IMR-90 (cell line): ENCODE data around the gene B9D1. TPM values are rescaled to one million over a fixed set of nuclear protein-coding genes. Genes with fewer than 3 reads are reported as not detected.

Experiments used
- ATAC-seq: fragments of 200-7000 bp; cut with Tn5 transposase; 2 replicates; pipeline ENCODE4 v1.9.1; 2020; ENCODE audit warnings: low read depth, mild to moderate bottlenecking, moderate library complexity
- BruUV-seq: library from RNA; stranded (reverse); fragments of 400-500 nt; replicated peaks from 2 replicates; lab custom pipeline; 2021; lab: Mats Ljungman, UMichigan
- CTCF ChIA-PET: fragments of 300-600 bp; formaldehyde crosslinking; extraction: SDS; loops from one replicate; lab custom pipeline; 2021; ENCODE audit warnings: antibody characterized with exemption; lab: Yijun Ruan, JAX
- POLR2A ChIA-PET: fragments of 300-600 bp; sonication (Branson Sonifier 250); formaldehyde crosslinking; loops from one replicate; lab custom pipeline; 2022; ENCODE audit warnings: antibody characterized with exemption; ENCODE audit not compliant: unreplicated experiment; lab: Charles Lee
- DNase-seq: peaks from one replicate; pipeline ENCODE4 v3.0.0; 2013
- H2AFZ ChIP-seq: replicated peaks from 2 replicates; pipeline ENCODE3; 2013; ENCODE audit warnings: low read length, mild to moderate bottlenecking; ENCODE audit not compliant: poor library complexity
- H2AK5ac ChIP-seq: 2 replicates; pipeline ENCODE4 v1.6.1; 2013; ENCODE audit warnings: low read depth, low read length, inconsistent platforms
- H2AK9ac ChIP-seq: replicated peaks from 2 replicates; pipeline ENCODE3; 2013; ENCODE audit warnings: mild to moderate bottlenecking, low read depth, low read length, moderate library complexity; ENCODE audit not compliant: poor library complexity
- H2BK120ac ChIP-seq: 2 replicates; pipeline ENCODE4 v1.6.1; 2013; ENCODE audit warnings: low read depth, low read length, inconsistent platforms
- H2BK15ac ChIP-seq: 3 replicates; pipeline ENCODE4 v1.6.1; 2013; ENCODE audit warnings: low read depth, low read length, inconsistent platforms
- H2BK20ac ChIP-seq: 2 replicates; pipeline ENCODE4 v1.6.1; 2013; ENCODE audit warnings: low read depth, mild to moderate bottlenecking, inconsistent platforms, low read length, moderate library complexity
- H2BK5ac ChIP-seq: 2 replicates; pipeline ENCODE4 v1.6.1; 2013; ENCODE audit warnings: mild to moderate bottlenecking, low read depth, low read length, inconsistent platforms; ENCODE audit not compliant: poor library complexity, severe bottlenecking
- H3K14ac ChIP-seq: replicated peaks from 2 replicates; pipeline ENCODE4 v1.6.1; 2013; ENCODE audit warnings: low read depth, low read length, inconsistent platforms
- H3K18ac ChIP-seq: 2 replicates; pipeline ENCODE4 v1.6.1; 2013; ENCODE audit warnings: low read depth, low read length, control low read depth
- H3K23ac ChIP-seq: 2 replicates; pipeline ENCODE4 v1.6.1; 2013; ENCODE audit warnings: low read depth, low read length, inconsistent platforms
- H3K27ac ChIP-seq: 2 replicates; pipeline ENCODE4 v1.5.1; 2013; ENCODE audit warnings: mild to moderate bottlenecking, control low read depth, low read length; ENCODE audit not compliant: insufficient read depth
- H3K27me3 ChIP-seq: 2 replicates; pipeline ENCODE4 v1.6.1; 2013; ENCODE audit warnings: low read length; ENCODE audit not compliant: control insufficient read depth, insufficient read depth
- H3K36me3 ChIP-seq: 2 replicates; pipeline ENCODE4 v1.6.1; 2013; ENCODE audit warnings: low read length, mixed read lengths; ENCODE audit not compliant: control insufficient read depth, insufficient read depth
- H3K4ac ChIP-seq: 2 replicates; pipeline ENCODE4 v1.6.1; 2013; ENCODE audit warnings: low read depth, low read length, inconsistent platforms
- H3K4me1 ChIP-seq: 2 replicates; pipeline ENCODE4 v1.6.1; 2013; ENCODE audit warnings: low read length, mixed read lengths; ENCODE audit not compliant: control insufficient read depth, insufficient read depth
- H3K4me2 ChIP-seq: 2 replicates; pipeline ENCODE4 v1.6.1; 2013; ENCODE audit warnings: low read depth, mild to moderate bottlenecking, control low read depth, low read length, moderate library complexity
- H3K4me3 ChIP-seq: 2 replicates; pipeline ENCODE4 v1.5.1; 2013; ENCODE audit warnings: low read depth, mild to moderate bottlenecking, control low read depth, low read length, moderate library complexity; ENCODE audit not compliant: insufficient read depth
- H3K56ac ChIP-seq: 2 replicates; pipeline ENCODE4 v1.6.1; 2013; ENCODE audit warnings: low read length, inconsistent platforms; ENCODE audit not compliant: insufficient read depth; ENCODE audit errors: extremely low read depth
- H3K79me1 ChIP-seq, 2 experiments: 2 replicates each; pipeline ENCODE4 v1.6.1; 2013; ENCODE audit warnings: low read length in 2 of 2, inconsistent platforms in 1 of 2, low read depth in 1 of 2
- H3K9ac ChIP-seq: 2 replicates; pipeline ENCODE4 v1.6.1; 2013; ENCODE audit warnings: low read depth, low read length, control low read depth
- H3K9me1 ChIP-seq: 2 replicates; pipeline ENCODE4 v1.6.1; 2013; ENCODE audit warnings: low read length, inconsistent platforms; ENCODE audit not compliant: insufficient read depth
- H3K9me3 ChIP-seq: 2 replicates; pipeline ENCODE4 v1.6.1; 2013; ENCODE audit warnings: low read length; ENCODE audit not compliant: control insufficient read depth, insufficient read depth
- H4K20me1 ChIP-seq: 2 replicates; pipeline ENCODE4 v1.6.1; 2013; ENCODE audit warnings: low read length, inconsistent platforms; ENCODE audit not compliant: insufficient read depth
- H4K5ac ChIP-seq: 2 replicates; pipeline ENCODE4 v1.6.1; 2013; ENCODE audit warnings: mild to moderate bottlenecking, low read depth, low read length, control low read depth
- H4K8ac ChIP-seq, 2 experiments: 2 replicates each; pipeline ENCODE4 v1.6.1; 2013; ENCODE audit warnings: low read depth in 2 of 2, low read length in 2 of 2, control low read depth in 1 of 2, inconsistent platforms in 1 of 2
- H4K91ac ChIP-seq: 2 replicates; pipeline ENCODE4 v1.6.1; 2013; ENCODE audit warnings: low read depth, low read length, inconsistent platforms; ENCODE audit not compliant: insufficient read depth
- BHLHE40 ChIP-seq: fragments of 150-350 bp; IDR thresholded peaks from 2 replicates; pipeline ENCODE4 v1.6.1; 2016; ENCODE audit warnings: mild to moderate bottlenecking, low read depth, low read length
- CEBPB ChIP-seq: IDR thresholded peaks from 2 replicates; pipeline ENCODE4 v1.6.1; 2012; ENCODE audit warnings: low read depth, low read length, improper control_type of control experiment
- CHD1 ChIP-seq: IDR thresholded peaks from 2 replicates; pipeline ENCODE4 v1.6.1; 2012; ENCODE audit warnings: low read depth, low read length, improper control_type of control experiment
- FOS ChIP-seq: fragments of 150-350 bp; IDR thresholded peaks from 2 replicates; pipeline ENCODE4 v1.6.1; 2016; ENCODE audit warnings: low read depth, low read length
- MAFK ChIP-seq: IDR thresholded peaks from 2 replicates; pipeline ENCODE4 v1.6.1; 2012; ENCODE audit warnings: low read depth, low read length, improper control_type of control experiment
- MAZ ChIP-seq: IDR thresholded peaks from 2 replicates; pipeline ENCODE4 v1.6.1; 2012; ENCODE audit warnings: low read depth, mild to moderate bottlenecking, low read length, improper control_type of control experiment, moderate library complexity, borderline replicate concordance
- MXI1 ChIP-seq: IDR thresholded peaks from 2 replicates; pipeline ENCODE4 v1.6.1; 2012; ENCODE audit warnings: low read depth, mild to moderate bottlenecking, low read length, moderate library complexity, borderline replicate concordance
- NFE2L2 ChIP-seq: fragments of 150-350 bp; IDR thresholded peaks from 2 replicates; pipeline ENCODE4 v1.6.1; 2016; ENCODE audit warnings: low read depth, mild to moderate bottlenecking, low read length
- POLR2A ChIP-seq: IDR thresholded peaks from 2 replicates; pipeline ENCODE4 v1.6.1; 2012; ENCODE audit warnings: mild to moderate bottlenecking, low read depth, low read length
- RCOR1 ChIP-seq: IDR thresholded peaks from 2 replicates; pipeline ENCODE4 v1.6.1; 2012; ENCODE audit warnings: mild to moderate bottlenecking, low read length, improper control_type of control experiment; ENCODE audit not compliant: insufficient replicate concordance
- RFX5 ChIP-seq: IDR thresholded peaks from 2 replicates; pipeline ENCODE4 v1.8.0; 2012; ENCODE audit warnings: low read depth, mild to moderate bottlenecking, low read length, moderate library complexity
- WGBS, 2 experiments: methylation state at CpG; one replicate each; pipeline versions ENCODE4 v1.1.5 to v1.1.7; 2013; ENCODE audit warnings: missing lambda C conversion rate in 2 of 2; ENCODE audit not compliant: insufficient read length in 1 of 2; ENCODE audit errors: extremely low coverage in 2 of 2; 5-methylcytosine and 5-hydroxymethylcytosine counted together
- dilution Hi-C: fragments of 300-500 bp; cut with HindIII; formaldehyde crosslinking; loops from one replicate; pipeline ENCODE4 v1.14.3; 2018; ENCODE audit warnings: low sequenced_read_pairs; ENCODE audit not compliant: unreplicated experiment
- in situ Hi-C: fragments of 300-500 bp; cut with MboI; formaldehyde crosslinking; loops from 3 replicates; pipeline ENCODE4 v1.14.3; 2019; ENCODE audit warnings: low sequenced_read_pairs, inconsistent platforms, mixed read lengths
- intact Hi-C: fragments of 100-400 bp; cut with micrococcal nuclease; formaldehyde crosslinking; loops from 2 replicates; pipeline ENCODE4 v1.10.0; 2022
- polyA plus RNA-seq, 3 experiments: library from polyadenylated mRNA; depleted of rRNA; stranded (reverse); fragments of >200 nt; gene quantifications; 2 replicates each; pipeline ENCODE4 v1.2.3, GENCODE V29; 2012; ENCODE audit warnings: low replicate concordance in 1 of 3
- total RNA-seq: library from RNA; depleted of rRNA; stranded (reverse); fragments of >200 nt; gene quantifications from 2 replicates; pipeline ENCODE4 v1.2.3, GENCODE V29; 2012
- TF ChIP-seq, protein P1 (sequence below): conservative IDR thresholded peaks from 2 replicates; pipeline ENCODE4 v1.5.1; 2012; ENCODE audit warnings: mild to moderate bottlenecking, low read depth, low read length, improper control_type of control experiment
- TF ChIP-seq, protein P2 (sequence below): fragments of 150-350 bp; IDR thresholded peaks from 2 replicates; pipeline ENCODE4 v1.6.1; 2017; ENCODE audit warnings: mild to moderate bottlenecking, antibody characterized with exemption, low read length, low read depth

Gene B9D1
- total and polyA plus RNA-seq, 2 of the 4 experiments (the other 2 are of a cell fraction), result 42.5 to 43.8 TPM

DNA sequence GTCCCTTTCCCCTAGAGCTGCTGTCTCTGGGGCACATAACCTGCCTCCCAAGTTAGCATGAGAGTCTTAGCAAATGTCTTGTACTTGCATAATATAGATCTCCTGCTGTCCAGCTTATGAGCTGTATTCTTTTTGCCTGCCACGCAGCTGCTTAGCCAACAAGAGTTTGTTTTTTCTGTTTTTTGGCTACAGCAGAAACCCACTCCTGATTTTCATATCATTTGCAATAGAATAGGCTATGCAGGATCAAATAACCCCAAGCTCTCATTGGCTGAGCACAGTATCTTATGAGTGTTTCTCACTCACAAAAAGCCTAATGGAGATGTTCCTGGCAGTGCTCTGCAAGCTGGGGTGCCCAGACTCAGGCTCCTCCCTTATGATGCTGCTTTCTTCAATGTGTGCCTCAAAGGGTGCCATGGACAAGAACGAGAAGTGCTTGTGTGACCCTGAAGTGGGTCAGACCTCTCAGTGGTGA lies 23.1 kb downstream of the B9D1 start:
- H3K4me2 ChIP-seq, result no peak overlapping the region
- dilution Hi-C loops (no loop called here), intact Hi-C loops (no loop called here), in situ Hi-C loops (no loop called here)
- H3K4ac ChIP-seq, result no peak overlapping the region
- CTCF ChIA-PET, result no interaction called here
- no peak overlapping the region for H2AFZ ChIP-seq
- WGBS, 2 experiments, result no CpG with 5 or more reads among the region's 2 CpGs
- H3K4me3 ChIP-seq, result no peak overlapping the region
- no peaks in the 10 kb centered on the region for H3K27me3 ChIP-seq
- no peak overlapping the region for H3K56ac ChIP-seq
- H2BK15ac ChIP-seq, result no peak overlapping the region
- no peak overlapping the region for H3K9ac ChIP-seq
- peaks cover 5% of the 10 kb centered on the region; the same call in 1 of the 2 replicates for H3K36me3 ChIP-seq
- no peak overlapping the region for H4K5ac ChIP-seq
- H3K4me1 ChIP-seq, result peaks cover 10% of the 10 kb centered on the region
- peaks cover 15% of the 10 kb centered on the region for H3K9me1 ChIP-seq
- no peak overlapping the region for H3K14ac ChIP-seq
- no peak overlapping the region for H2BK5ac ChIP-seq
- H4K20me1 ChIP-seq, result peaks cover 3% of the 10 kb centered on the region; the same call in 1 of the 2 replicates
- H3K18ac ChIP-seq, result no peak overlapping the region
- no peak overlapping the region for H3K23ac ChIP-seq
- 0 out of 4 replicates have a peak, but pooled peaks cover 0 to 2% of the 10 kb centered on the region in 2 experiments for H3K79me1 ChIP-seq
- no peak overlapping the region for H3K27ac ChIP-seq
- no peak overlapping the region for H2AK5ac ChIP-seq
- no peak overlapping the region for H2AK9ac ChIP-seq
- no TSS peak for BruUV-seq
- no peak overlapping the region for H4K8ac ChIP-seq
- H2BK20ac ChIP-seq, result no peak overlapping the region
- peak; percentile 53 for ATAC-seq
- H2BK120ac ChIP-seq, result no peak overlapping the region
- no peak overlapping the region for H4K91ac ChIP-seq
- POLR2A ChIA-PET, result no interaction called here
- DNase-seq, result peak; percentile 42
- no peaks in the 10 kb centered on the region for H3K9me3 ChIP-seq
- no peak for TF ChIP-seq NFE2L2
- no peak for TF ChIP-seq CHD1
- TF ChIP-seq, protein P1, sequence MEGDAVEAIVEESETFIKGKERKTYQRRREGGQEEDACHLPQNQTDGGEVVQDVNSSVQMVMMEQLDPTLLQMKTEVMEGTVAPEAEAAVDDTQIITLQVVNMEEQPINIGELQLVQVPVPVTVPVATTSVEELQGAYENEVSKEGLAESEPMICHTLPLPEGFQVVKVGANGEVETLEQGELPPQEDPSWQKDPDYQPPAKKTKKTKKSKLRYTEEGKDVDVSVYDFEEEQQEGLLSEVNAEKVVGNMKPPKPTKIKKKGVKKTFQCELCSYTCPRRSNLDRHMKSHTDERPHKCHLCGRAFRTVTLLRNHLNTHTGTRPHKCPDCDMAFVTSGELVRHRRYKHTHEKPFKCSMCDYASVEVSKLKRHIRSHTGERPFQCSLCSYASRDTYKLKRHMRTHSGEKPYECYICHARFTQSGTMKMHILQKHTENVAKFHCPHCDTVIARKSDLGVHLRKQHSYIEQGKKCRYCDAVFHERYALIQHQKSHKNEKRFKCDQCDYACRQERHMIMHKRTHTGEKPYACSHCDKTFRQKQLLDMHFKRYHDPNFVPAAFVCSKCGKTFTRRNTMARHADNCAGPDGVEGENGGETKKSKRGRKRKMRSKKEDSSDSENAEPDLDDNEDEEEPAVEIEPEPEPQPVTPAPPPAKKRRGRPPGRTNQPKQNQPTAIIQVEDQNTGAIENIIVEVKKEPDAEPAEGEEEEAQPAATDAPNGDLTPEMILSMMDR, result no peak
- no peak for TF ChIP-seq MAFK
- TF ChIP-seq BHLHE40, result no peak
- TF ChIP-seq RCOR1, result no peak
- no peak for TF ChIP-seq MAZ
- no peak for TF ChIP-seq RFX5
- no peak for TF ChIP-seq CEBPB
- TF ChIP-seq, protein P2, sequence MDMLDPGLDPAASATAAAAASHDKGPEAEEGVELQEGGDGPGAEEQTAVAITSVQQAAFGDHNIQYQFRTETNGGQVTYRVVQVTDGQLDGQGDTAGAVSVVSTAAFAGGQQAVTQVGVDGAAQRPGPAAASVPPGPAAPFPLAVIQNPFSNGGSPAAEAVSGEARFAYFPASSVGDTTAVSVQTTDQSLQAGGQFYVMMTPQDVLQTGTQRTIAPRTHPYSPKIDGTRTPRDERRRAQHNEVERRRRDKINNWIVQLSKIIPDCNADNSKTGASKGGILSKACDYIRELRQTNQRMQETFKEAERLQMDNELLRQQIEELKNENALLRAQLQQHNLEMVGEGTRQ, result no peak
- no peak for TF ChIP-seq FOS
- no peak for TF ChIP-seq POLR2A
- no peak for TF ChIP-seq MXI1
